ENCODE measurements around the gene LRP6.

- TF ChIP-seq CTBP1 (IDR thresholded peaks at IDR 0.05; ENCODE audit: borderline replicate concordance) (no peak), BHLHE40 (IDR thresholded peaks at IDR 0.05; ENCODE audit: borderline replicate concordance) (no peak), FOXK2 (IDR thresholded peaks at IDR 0.05) (no peak), FOXA1 (IDR thresholded peaks at IDR 0.05) (no peak), LEF1 (IDR thresholded peaks at IDR 0.05; ENCODE audit: borderline replicate concordance) (no peak), PKNOX1 (IDR thresholded peaks at IDR 0.05) (no peak), NFRKB (IDR thresholded peaks at IDR 0.05) (no peak), FOXM1 (IDR thresholded peaks at IDR 0.05; ENCODE audit: borderline replicate concordance) (no peak), SP1 (IDR thresholded peaks at IDR 0.05) (no peak), ZNF384 (IDR thresholded peaks at IDR 0.05) (no peak), TARDBP (IDR thresholded peaks at IDR 0.05) (no peak), HDGF (IDR thresholded peaks at IDR 0.05; ENCODE audit: borderline replicate concordance) (no peak)
These were observed 178.1 kb downstream of the LRP6 start for GRCh38 chr12:12088761-12089160.

All from HEK293T (cell line).